HEK293 (cell line): ENCODE measurements around the gene BCLAF1.

Experiments
- CTCF ChIA-PET: fragments of 350-600 bp; formaldehyde crosslinking; extraction: SDS; loops from one replicate; lab custom pipeline; 2021; ENCODE audit warnings: antibody characterized with exemption; lab: Yijun Ruan, JAX
- POLR2A ChIA-PET: fragments of 300-600 bp; formaldehyde crosslinking; extraction: SDS; loops from one replicate; lab custom pipeline; 2020; ENCODE audit warnings: antibody characterized with exemption, inconsistent platforms; lab: Yijun Ruan, JAX
- H3K27ac ChIP-seq: fragments of 200-500 bp; sonication (Bioruptor generic); 2 replicates; pipeline ENCODE4 v1.5.1; 2014; ENCODE audit warnings: low read depth, low read length, control low read depth, inconsistent platforms; ENCODE audit errors: extremely low read depth
- H3K36me3 ChIP-seq, 2 experiments: fragments of 200-500 bp in 1 of 2; sonication (Bioruptor generic) in 1 of 2; 1 replicate in 1 of 2; 2 replicates in 1 of 2; pipeline ENCODE4 v1.5.1; 2014 to 2017; ENCODE audit warnings: inconsistent platforms in 2 of 2, low read length in 2 of 2; ENCODE audit not compliant: control insufficient read depth in 2 of 2, insufficient read depth in 1 of 2
- H3K4me1 ChIP-seq: fragments of 200-500 bp; sonication (Bioruptor generic); 2 replicates; pipeline ENCODE4 v1.5.1; 2014; ENCODE audit warnings: mild to moderate bottlenecking, low read length, inconsistent platforms; ENCODE audit not compliant: control insufficient read depth, insufficient read depth
- H3K4me3 ChIP-seq: 2 replicates; pipeline ENCODE4 v1.5.1; 2011; ENCODE audit warnings: low read depth, mild to moderate bottlenecking, control low read depth, low read length, moderate library complexity
- H3K9me3 ChIP-seq: fragments of 200-500 bp; sonication (Bioruptor generic); 2 replicates; pipeline ENCODE4 v1.5.1; 2014; ENCODE audit warnings: low read depth, low read length, inconsistent platforms; ENCODE audit not compliant: control insufficient read depth, insufficient read depth
- MEIS1 ChIP-seq: sonication (generic); formaldehyde crosslinking; IDR thresholded peaks from 2 replicates; pipeline ENCODE4 v1.8.1; 2022; ENCODE audit warnings: missing genetic modification reagents, mild to moderate bottlenecking, borderline replicate concordance
- ZFP69B ChIP-seq: fragments of 450-650 bp; formaldehyde crosslinking; IDR thresholded peaks from 2 replicates; pipeline ENCODE4 v1.5.1; 2016; ENCODE audit warnings: missing biosample characterization, missing genetic modification characterization
- ZIC2 ChIP-seq: fragments of 450-650 bp; formaldehyde crosslinking; IDR thresholded peaks from 2 replicates; pipeline ENCODE4 v1.5.1; 2016; ENCODE audit warnings: missing biosample characterization, missing genetic modification characterization
- ZNF146 ChIP-seq: fragments of 450-650 bp; formaldehyde crosslinking; IDR thresholded peaks from 2 replicates; pipeline ENCODE4 v1.5.1; 2016; ENCODE audit warnings: missing biosample characterization, missing genetic modification characterization
- ZNF354C ChIP-seq: fragments of 450-650 bp; formaldehyde crosslinking; IDR thresholded peaks from 2 replicates; pipeline ENCODE4 v1.5.1; 2016; ENCODE audit warnings: missing biosample characterization, missing genetic modification characterization, low read depth, borderline replicate concordance
- ZNF510 ChIP-seq: fragments of 450-650 bp; formaldehyde crosslinking; IDR thresholded peaks from 2 replicates; pipeline ENCODE4 v1.5.1; 2018; ENCODE audit warnings: mild to moderate bottlenecking, missing genetic modification characterization, missing biosample characterization; ENCODE audit not compliant: insufficient replicate concordance
- ZNF529 ChIP-seq: fragments of 450-650 bp; formaldehyde crosslinking; IDR thresholded peaks from 2 replicates; pipeline ENCODE4 v1.5.1; 2017; ENCODE audit warnings: missing genetic modification characterization, missing biosample characterization; ENCODE audit not compliant: insufficient replicate concordance
- ZNF549 ChIP-seq: fragments of 450-650 bp; IDR thresholded peaks from 2 replicates; pipeline ENCODE4 v1.5.1; 2018; ENCODE audit warnings: missing biosample characterization, missing genetic modification characterization, mild to moderate bottlenecking, inconsistent platforms, moderate library complexity
- ZNF600 ChIP-seq: fragments of 450-650 bp; formaldehyde crosslinking; IDR thresholded peaks from 2 replicates; pipeline ENCODE4 v1.5.1; 2016; ENCODE audit warnings: missing biosample characterization, missing genetic modification characterization
- ZNF707 ChIP-seq: fragments of 450-650 bp; formaldehyde crosslinking; IDR thresholded peaks from 2 replicates; pipeline ENCODE4 v1.5.1; 2016; ENCODE audit warnings: missing biosample characterization, missing genetic modification characterization
- ZNF76 ChIP-seq: fragments of 450-650 bp; formaldehyde crosslinking; IDR thresholded peaks from 2 replicates; pipeline ENCODE4; 2016; ENCODE audit warnings: low read depth, missing biosample characterization, missing genetic modification characterization, borderline replicate concordance
- ZNF837 ChIP-seq: fragments of 450-650 bp; formaldehyde crosslinking; IDR thresholded peaks from 2 replicates; pipeline ENCODE4 v1.5.1; 2016; ENCODE audit warnings: missing biosample characterization, missing genetic modification characterization
- TF ChIP-seq, protein P1 (sequence below): IDR thresholded peaks from 2 replicates; pipeline ENCODE4 v1.6.1; 2011; ENCODE audit warnings: mild to moderate bottlenecking, low read depth, low read length, borderline replicate concordance
- TF ChIP-seq, protein P2 (sequence below): fragments of 450-650 bp; formaldehyde crosslinking; IDR thresholded peaks from 2 replicates; pipeline ENCODE4 v1.5.1; 2016; ENCODE audit warnings: missing biosample characterization, missing genetic modification characterization
- TF ChIP-seq, protein P3 (sequence below): fragments of 450-650 bp; formaldehyde crosslinking; IDR thresholded peaks from 2 replicates; pipeline ENCODE4 v1.5.1; 2016; ENCODE audit warnings: missing biosample characterization, missing genetic modification characterization
- TF ChIP-seq, protein P4 (sequence below): fragments of 450-650 bp; formaldehyde crosslinking; IDR thresholded peaks from 2 replicates; pipeline ENCODE4 v1.5.1; 2016; ENCODE audit warnings: missing biosample characterization, missing genetic modification characterization, borderline replicate concordance
- TF ChIP-seq, protein P5 (sequence below): fragments of 450-650 bp; formaldehyde crosslinking; IDR thresholded peaks from 2 replicates; pipeline ENCODE4 v1.5.1; 2016; ENCODE audit warnings: missing biosample characterization, missing genetic modification characterization, low read depth

BCLAF1 gene

DNA sequence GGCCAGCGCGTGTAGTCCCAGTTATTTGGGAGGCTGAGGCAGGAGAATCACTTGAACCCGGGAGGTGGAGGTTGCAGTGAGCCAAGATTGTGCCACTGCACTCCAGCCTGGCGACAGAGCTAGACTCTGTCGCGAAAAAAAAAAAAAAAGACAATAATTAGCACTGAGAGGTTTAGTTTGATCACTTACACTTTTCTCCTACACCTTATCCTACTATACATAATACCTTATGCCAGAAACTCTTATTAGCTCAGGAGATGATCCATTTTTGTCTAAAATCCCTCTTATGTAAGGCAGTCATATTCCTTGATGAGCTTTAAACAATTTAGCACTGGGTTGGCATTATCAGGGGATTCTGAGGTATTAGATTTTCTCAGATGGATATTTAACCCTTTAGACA, 35.9 kb downstream of the BCLAF1 start:
- Histone ChIP-seq H3K4me3 (no peak overlapping the region), H3K36me3 (peaks cover 22 to 23% of the 10 kb centered on the region in 2 experiments), H3K4me1 (peaks cover 12% of the 10 kb centered on the region; the same call in 1 of the 2 replicates), H3K27ac (no peak overlapping the region), H3K9me3 (no peaks in the 10 kb centered on the region)
- TF ChIP-seq, protein P1, sequence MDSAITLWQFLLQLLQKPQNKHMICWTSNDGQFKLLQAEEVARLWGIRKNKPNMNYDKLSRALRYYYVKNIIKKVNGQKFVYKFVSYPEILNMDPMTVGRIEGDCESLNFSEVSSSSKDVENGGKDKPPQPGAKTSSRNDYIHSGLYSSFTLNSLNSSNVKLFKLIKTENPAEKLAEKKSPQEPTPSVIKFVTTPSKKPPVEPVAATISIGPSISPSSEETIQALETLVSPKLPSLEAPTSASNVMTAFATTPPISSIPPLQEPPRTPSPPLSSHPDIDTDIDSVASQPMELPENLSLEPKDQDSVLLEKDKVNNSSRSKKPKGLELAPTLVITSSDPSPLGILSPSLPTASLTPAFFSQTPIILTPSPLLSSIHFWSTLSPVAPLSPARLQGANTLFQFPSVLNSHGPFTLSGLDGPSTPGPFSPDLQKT = no peak
- no peak for TF ChIP-seq ZNF707 (tag by site-specific recombination)
- no peak for TF ChIP-seq ZNF549 (tag by site-specific recombination)
- TF ChIP-seq ZIC2 (tag by site-specific recombination) = no peak
- TF ChIP-seq ZNF510 (tag by site-specific recombination) = no peak
- TF ChIP-seq ZNF529 (tag by site-specific recombination) = no peak
- TF ChIP-seq, protein P2, sequence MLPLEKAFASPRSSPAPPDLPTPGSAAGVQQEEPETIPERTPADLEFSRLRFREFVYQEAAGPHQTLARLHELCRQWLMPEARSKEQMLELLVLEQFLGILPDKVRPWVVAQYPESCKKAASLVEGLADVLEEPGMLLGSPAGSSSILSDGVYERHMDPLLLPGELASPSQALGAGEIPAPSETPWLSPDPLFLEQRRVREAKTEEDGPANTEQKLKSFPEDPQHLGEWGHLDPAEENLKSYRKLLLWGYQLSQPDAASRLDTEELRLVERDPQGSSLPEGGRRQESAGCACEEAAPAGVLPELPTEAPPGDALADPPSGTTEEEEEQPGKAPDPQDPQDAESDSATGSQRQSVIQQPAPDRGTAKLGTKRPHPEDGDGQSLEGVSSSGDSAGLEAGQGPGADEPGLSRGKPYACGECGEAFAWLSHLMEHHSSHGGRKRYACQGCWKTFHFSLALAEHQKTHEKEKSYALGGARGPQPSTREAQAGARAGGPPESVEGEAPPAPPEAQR (tag by site-specific recombination) = no peak
- TF ChIP-seq, protein P3, sequence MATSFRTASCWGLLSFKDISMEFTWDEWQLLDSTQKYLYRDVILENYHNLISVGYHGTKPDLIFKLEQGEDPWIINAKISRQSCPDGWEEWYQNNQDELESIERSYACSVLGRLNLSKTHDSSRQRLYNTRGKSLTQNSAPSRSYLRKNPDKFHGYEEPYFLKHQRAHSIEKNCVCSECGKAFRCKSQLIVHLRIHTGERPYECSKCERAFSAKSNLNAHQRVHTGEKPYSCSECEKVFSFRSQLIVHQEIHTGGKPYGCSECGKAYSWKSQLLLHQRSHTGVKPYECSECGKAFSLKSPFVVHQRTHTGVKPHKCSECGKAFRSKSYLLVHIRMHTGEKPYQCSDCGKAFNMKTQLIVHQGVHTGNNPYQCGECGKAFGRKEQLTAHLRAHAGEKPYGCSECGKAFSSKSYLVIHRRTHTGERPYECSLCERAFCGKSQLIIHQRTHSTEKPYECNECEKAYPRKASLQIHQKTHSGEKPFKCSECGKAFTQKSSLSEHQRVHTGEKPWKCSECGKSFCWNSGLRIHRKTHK (tag by site-specific recombination) = no peak
- TF ChIP-seq, protein P4, sequence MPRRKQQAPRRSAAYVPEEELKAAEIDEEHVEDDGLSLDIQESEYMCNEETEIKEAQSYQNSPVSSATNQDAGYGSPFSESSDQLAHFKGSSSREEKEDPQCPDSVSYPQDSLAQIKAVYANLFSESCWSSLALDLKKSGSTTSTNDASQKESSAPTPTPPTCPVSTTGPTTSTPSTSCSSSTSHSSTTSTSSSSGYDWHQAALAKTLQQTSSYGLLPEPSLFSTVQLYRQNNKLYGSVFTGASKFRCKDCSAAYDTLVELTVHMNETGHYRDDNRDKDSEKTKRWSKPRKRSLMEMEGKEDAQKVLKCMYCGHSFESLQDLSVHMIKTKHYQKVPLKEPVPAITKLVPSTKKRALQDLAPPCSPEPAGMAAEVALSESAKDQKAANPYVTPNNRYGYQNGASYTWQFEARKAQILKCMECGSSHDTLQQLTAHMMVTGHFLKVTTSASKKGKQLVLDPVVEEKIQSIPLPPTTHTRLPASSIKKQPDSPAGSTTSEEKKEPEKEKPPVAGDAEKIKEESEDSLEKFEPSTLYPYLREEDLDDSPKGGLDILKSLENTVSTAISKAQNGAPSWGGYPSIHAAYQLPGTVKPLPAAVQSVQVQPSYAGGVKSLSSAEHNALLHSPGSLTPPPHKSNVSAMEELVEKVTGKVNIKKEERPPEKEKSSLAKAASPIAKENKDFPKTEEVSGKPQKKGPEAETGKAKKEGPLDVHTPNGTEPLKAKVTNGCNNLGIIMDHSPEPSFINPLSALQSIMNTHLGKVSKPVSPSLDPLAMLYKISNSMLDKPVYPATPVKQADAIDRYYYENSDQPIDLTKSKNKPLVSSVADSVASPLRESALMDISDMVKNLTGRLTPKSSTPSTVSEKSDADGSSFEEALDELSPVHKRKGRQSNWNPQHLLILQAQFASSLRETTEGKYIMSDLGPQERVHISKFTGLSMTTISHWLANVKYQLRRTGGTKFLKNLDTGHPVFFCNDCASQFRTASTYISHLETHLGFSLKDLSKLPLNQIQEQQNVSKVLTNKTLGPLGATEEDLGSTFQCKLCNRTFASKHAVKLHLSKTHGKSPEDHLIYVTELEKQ (tag by site-specific recombination) = no peak
- no peak for TF ChIP-seq ZNF354C (tag by site-specific recombination)
- TF ChIP-seq ZNF146 (tag by site-specific recombination) = no peak
- no peak for TF ChIP-seq MEIS1 (CRISPR knock-in tag)
- no peak for TF ChIP-seq ZNF76 (tag by site-specific recombination)
- no peak for TF ChIP-seq ZNF837 (tag by site-specific recombination)
- TF ChIP-seq, protein P5, sequence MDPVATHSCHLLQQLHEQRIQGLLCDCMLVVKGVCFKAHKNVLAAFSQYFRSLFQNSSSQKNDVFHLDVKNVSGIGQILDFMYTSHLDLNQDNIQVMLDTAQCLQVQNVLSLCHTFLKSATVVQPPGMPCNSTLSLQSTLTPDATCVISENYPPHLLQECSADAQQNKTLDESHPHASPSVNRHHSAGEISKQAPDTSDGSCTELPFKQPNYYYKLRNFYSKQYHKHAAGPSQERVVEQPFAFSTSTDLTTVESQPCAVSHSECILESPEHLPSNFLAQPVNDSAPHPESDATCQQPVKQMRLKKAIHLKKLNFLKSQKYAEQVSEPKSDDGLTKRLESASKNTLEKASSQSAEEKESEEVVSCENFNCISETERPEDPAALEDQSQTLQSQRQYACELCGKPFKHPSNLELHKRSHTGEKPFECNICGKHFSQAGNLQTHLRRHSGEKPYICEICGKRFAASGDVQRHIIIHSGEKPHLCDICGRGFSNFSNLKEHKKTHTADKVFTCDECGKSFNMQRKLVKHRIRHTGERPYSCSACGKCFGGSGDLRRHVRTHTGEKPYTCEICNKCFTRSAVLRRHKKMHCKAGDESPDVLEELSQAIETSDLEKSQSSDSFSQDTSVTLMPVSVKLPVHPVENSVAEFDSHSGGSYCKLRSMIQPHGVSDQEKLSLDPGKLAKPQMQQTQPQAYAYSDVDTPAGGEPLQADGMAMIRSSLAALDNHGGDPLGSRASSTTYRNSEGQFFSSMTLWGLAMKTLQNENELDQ (tag by site-specific recombination) = no peak
- no peak for TF ChIP-seq ZNF600 (tag by site-specific recombination)
- TF ChIP-seq ZFP69B (tag by site-specific recombination) = no peak
- CTCF ChIA-PET = interaction anchor here (0.6 to 3.8 kb wide), 2 partner anchors 64 to 1122 kb away, joined by 4 to 22 read pairs; no protein-coding TSS in a partner anchor
- POLR2A ChIA-PET = interaction anchor here (0.6 to 7.0 kb wide), 3 partner anchors 20 to 146 kb away, joined by 5 to 80 read pairs (median 6); partner anchors contain the start of gene BCLAF1
